ENCODE results near the gene GIMAP1.

Gene GIMAP1

DNA sequence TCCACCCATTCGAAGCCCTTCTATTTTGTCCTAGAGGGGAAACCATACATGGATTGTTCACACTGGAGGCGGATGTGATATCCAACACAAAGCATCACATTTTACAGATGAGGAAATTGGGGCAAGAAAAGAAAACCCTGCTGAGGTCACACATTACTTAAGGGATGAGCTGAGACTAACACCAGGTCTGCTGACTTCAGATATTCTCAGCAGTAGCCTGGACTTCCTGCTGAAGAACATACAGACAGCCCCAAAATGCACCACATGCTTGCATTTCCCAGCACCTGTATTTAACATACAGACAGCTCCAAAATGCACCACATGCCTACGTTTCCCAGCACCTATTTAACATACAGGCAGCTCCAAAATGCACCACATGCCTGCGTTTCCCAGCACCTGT, 32.0 kb downstream of the GIMAP1 start:
- no peak for DNase-seq (ENCODE audit: low read depth)

DNA sequence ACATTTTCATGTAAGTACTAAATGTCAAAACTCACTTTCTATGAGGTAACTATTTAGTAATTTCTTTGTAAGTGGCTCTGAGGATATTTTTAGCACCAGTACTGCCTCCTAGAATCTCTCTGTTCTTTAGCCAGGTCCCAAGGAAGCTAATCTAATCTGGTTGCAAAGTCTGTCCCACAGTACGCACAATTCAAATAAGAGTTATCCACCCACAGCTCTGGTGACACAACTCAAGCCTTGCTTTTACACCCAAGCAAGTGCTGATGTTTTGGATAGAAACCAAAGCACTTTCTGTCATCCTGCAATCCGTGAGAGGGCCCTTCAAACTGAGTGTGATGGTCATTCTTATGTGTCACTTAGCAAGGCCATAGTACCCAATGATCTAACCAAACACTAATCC, 35.3 kb downstream of the GIMAP1 start:
- DNase-seq (ENCODE audit: low read depth), result no peak

DNA sequence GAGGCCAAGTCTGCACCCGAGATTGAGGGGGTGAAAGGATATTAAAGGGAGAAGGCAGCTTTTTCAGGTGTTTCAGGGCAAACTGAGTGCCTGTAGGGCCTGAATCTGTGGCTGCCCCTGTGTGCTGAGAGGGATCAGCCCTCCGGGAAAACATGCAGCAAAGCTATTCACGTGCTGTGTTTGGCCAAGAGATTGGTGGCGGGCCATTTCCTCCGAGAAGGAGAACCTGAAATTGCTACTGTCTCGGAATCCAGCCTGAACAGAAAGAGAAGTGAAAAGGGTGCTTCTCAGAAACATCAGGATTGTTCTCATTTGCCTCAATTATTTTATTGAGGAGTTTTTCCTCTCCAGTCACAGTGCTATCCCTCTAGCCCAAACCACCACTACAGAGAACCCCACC, 36.8 kb downstream of the GIMAP1 start:
- no peak for DNase-seq (ENCODE audit: low read depth)

DNA sequence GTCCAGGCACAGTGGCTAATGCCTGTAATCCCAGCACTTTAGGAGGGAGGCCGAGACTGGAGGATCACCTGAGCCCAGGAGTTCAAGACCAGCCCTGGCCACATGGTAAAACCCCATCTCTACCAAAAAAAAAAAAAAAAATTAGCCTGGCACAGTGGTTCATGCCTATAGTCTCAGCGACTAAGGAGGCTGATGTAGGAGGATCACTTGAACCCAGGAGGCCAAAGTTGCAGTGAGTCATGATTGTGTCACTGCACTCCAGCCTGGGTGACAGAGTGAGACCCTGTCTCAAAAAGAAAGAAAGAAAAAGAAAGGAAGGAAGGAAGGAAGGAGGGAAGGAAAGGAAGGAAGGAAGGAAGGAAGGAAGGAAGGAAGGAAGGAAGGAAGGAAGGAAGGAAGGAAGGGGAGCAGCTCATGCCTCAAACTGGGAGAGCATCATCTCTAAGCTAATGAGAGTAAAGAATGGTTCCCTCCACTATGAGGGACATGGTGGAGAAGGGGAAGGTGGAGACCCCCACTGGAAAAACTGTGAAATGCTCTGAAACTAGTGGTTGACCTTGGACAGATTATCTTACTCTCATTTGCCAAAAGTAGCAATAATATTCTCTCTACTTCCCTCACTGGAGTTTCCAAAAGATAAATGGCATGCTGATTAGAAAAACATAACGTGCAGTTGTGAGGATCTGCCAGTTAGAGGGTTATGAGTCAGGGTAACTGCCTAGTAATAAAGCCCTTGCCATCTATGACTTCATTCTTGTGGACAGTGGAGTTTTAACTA, 37.6 kb downstream of the GIMAP1 start:
- DNase-seq (ENCODE audit: low read depth), result no peak

DNA sequence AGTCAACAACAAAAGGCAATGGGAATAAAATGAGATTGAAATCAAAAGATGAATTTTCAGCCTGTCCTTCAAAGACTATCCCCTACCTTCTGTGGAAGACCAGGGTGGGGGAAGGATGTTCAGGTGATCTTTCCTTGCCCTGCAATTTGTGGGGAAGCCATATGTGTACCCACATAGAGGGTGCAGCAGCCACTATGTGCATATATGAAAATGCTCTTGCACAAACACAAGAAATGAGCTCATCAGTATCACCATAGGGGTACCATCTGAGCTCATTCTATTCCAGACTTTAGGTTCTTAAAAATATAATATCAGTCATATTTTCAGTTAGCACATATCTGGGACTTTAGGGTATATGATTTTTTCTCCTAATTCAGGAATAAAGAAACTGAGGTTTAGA, 38.5 kb downstream of the GIMAP1 start:
- DNase-seq (ENCODE audit: low read depth), result no peak

DNA sequence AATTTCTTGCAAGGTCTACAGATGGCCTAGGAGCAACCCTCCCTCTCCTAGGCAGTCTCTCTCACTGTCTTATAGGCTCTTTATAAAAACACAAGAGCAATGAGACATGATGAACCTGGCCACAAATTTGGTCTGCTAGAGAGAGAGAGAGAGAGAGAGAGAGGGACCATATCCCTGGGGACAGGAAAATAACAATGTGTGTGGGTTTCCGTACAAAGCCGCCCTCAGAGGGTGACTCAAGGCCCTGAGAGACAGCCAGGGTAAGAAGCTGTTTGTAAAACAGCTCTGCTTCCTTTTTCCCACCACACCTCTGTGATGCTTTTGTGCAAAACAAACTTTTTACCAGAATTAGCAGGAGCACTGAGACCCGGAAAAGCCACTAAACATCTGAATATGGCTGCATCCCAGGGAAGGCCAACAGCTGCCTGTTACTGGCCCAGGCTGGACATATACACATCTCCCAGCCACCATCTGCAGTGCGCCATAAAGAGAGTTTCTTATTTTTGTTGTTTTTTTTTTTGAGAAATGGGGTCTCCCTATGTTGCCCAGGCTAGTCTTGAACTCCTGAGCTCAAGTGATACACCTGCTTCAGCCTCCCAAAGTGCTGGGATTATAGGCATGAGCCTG, 39.2 kb downstream of the GIMAP1 start:
- DNase-seq (ENCODE audit: low read depth), result no peak

DNA sequence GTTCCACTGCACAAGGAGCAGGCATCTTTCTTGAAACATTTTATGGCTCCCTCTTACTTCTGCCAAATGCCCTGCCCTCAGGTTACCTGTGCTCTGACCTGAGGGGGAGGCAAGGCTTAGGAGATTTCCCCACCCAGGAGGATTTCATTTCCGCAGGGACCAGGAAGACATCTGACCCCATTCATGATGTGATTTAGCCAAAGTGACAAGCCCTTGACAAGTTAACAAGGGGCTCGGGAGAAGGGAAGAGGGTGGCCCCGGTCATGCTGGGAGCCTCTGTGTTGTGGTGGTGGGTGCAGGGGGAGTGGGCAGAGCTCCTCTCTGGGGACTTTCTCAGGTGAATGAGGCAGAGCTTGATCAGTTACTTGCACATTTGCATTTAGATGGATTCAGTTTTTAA, 39.8 kb downstream of the GIMAP1 start:
- DNase-seq (ENCODE audit: low read depth), result no peak

DNA sequence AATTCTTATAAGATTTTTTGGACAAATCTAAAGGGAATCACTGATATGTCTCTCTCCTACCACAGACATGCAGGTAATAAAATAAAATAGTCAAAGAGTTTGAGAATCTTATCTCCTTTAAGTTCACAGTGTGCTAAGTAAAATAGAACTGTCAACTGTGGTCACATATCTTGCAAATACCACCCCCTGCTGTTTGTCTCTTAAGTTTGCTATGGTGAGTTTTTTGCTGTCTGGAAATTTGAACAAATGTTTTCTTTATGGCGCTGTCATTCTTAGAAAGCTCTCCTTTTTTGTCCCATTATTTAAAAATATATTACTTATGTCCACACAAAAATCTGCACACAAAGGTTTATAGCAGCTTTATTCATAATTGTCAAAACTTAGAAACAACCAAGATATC, 40.4 kb downstream of the GIMAP1 start:
- no peak for DNase-seq (ENCODE audit: low read depth)

DNA sequence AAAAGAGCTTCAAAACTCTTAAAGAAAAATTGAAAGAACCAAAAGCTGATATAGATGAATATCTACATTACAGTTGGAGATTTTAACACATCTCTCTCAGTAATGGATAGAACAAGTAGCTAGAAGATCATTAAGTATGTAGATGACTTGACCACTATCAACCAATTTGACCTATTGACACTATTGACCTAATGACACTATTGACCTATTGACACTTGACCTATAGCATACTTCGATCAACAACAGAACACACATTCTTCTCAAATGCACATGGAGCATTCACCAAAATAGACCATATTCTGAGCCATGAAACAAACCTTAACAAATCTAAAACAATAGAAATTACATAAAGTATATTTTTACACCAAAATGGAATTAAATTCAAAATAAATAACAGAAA, 43.1 kb downstream of the GIMAP1 start:
- DNase-seq (ENCODE audit: low read depth), result no peak

DNA sequence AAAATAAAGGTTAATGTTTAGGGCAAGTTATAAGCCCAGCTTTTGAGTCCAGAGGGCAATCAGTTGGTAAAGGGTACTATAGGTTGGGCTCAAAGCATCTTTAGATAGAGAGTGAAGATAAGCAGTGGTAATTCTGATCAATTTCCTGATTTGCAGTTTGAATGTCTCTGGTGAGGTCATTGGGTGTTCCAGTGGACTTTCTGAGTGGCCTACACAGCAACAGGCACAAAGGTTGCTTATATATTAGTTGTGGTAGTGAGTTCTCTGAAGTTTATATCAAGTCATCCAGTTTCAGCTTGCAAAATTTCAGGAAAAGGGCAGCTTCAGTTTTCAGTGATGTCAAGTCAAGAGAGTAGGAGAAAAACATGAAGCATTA, 49.9 kb downstream of the GIMAP1 start:
- no peak for DNase-seq (ENCODE audit: low read depth)

DNA sequence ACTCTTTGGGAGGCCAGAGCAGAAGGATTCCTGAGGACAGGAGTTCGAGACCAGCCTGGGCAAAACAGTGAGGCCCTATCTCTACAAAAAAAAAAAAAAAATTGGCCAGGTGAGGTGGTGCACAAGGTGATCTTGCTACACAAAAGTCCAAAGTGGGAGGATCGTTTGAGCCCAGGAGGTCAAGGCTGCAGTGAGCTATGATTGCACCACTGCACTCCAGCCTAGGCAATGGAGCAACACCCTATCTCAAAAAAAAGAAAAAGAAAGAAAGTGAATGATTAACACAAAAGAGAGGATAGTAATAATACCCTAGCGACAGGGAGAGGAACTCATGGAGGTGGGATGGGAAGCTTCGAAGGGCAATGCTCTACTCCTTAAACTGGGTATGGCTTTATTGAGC, 53.4 kb downstream of the GIMAP1 start:
- no peak for DNase-seq (ENCODE audit: low read depth)
